Measurements from ENCODE around the gene ITPR2.

The ITPR2 gene

DNA sequence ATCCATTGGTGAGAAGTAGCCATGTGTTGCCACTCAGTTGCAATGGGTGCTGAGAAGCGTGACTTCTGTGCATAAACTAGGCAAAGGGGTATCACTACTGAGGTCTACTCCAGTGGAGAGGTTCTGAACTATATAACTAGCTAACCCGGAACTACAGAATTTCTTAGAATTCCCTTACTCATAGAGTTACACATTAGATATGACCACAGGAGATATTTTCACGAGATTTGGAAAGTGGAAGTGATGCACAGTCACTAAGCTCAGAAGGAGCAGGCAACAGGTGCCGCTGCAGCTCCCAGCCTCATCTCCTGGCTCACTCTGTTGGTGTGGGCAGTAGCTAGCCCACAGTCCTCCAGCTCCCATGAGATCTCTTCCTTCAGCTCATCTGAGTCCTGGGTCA lies 501.0 kb downstream of the ITPR2 start:
- TF ChIP-seq FOXP2 (optimal IDR thresholded peaks at IDR 0.05; ENCODE audit: borderline replicate concordance, extremely low read depth, extremely low read length, insufficient read depth) (no peak), POLR2AphosphoS5 (IDR thresholded peaks at IDR 0.05; ENCODE audit: low read depth, low read length) (no peak), TAF1 (IDR thresholded peaks at IDR 0.05; ENCODE audit: borderline replicate concordance, insufficient read depth, low read length) (no peak), SIN3A (IDR thresholded peaks at IDR 0.05; ENCODE audit: borderline replicate concordance, insufficient read depth, low read length) (no peak)
- TF ChIP-seq, protein P1, sequence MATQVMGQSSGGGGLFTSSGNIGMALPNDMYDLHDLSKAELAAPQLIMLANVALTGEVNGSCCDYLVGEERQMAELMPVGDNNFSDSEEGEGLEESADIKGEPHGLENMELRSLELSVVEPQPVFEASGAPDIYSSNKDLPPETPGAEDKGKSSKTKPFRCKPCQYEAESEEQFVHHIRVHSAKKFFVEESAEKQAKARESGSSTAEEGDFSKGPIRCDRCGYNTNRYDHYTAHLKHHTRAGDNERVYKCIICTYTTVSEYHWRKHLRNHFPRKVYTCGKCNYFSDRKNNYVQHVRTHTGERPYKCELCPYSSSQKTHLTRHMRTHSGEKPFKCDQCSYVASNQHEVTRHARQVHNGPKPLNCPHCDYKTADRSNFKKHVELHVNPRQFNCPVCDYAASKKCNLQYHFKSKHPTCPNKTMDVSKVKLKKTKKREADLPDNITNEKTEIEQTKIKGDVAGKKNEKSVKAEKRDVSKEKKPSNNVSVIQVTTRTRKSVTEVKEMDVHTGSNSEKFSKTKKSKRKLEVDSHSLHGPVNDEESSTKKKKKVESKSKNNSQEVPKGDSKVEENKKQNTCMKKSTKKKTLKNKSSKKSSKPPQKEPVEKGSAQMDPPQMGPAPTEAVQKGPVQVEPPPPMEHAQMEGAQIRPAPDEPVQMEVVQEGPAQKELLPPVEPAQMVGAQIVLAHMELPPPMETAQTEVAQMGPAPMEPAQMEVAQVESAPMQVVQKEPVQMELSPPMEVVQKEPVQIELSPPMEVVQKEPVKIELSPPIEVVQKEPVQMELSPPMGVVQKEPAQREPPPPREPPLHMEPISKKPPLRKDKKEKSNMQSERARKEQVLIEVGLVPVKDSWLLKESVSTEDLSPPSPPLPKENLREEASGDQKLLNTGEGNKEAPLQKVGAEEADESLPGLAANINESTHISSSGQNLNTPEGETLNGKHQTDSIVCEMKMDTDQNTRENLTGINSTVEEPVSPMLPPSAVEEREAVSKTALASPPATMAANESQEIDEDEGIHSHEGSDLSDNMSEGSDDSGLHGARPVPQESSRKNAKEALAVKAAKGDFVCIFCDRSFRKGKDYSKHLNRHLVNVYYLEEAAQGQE (IDR thresholded peaks at IDR 0.05; ENCODE audit: insufficient read depth in 1 of 2, low read depth in 2 of 2, low read length in 2 of 2), result no peak

DNA sequence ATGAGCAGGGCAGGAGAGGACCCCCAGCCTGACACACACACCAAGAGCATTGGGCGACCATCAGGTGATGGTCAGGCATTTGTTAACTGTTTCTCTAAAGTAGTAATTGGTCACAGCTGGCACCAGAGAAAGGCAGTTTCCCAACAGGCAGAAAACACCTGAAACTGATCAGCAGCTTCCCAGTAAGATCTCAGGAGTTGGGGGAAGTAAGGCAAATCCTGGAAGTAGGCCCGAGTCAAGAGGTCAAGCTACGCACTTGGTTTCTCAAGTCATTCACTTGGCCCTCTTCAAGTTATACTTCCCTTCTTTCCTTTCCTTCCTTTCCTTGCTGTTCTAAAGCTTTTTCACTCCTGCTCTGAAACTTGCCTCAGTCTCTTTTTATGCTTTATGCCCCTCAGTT lies 501.9 kb downstream of the ITPR2 start:
- TF ChIP-seq FOXP2 (optimal IDR thresholded peaks at IDR 0.05; ENCODE audit: borderline replicate concordance, extremely low read depth, extremely low read length, insufficient read depth), result no peak
- no peak for TF ChIP-seq POLR2AphosphoS5 (IDR thresholded peaks at IDR 0.05; ENCODE audit: low read depth, low read length)
- TF ChIP-seq, protein P1 (IDR thresholded peaks at IDR 0.05; ENCODE audit: insufficient read depth in 1 of 2, low read depth in 2 of 2, low read length in 2 of 2), result no peak
- no peak for TF ChIP-seq TAF1 (IDR thresholded peaks at IDR 0.05; ENCODE audit: borderline replicate concordance, insufficient read depth, low read length)
- no peak for TF ChIP-seq SIN3A (IDR thresholded peaks at IDR 0.05; ENCODE audit: borderline replicate concordance, insufficient read depth, low read length)

DNA sequence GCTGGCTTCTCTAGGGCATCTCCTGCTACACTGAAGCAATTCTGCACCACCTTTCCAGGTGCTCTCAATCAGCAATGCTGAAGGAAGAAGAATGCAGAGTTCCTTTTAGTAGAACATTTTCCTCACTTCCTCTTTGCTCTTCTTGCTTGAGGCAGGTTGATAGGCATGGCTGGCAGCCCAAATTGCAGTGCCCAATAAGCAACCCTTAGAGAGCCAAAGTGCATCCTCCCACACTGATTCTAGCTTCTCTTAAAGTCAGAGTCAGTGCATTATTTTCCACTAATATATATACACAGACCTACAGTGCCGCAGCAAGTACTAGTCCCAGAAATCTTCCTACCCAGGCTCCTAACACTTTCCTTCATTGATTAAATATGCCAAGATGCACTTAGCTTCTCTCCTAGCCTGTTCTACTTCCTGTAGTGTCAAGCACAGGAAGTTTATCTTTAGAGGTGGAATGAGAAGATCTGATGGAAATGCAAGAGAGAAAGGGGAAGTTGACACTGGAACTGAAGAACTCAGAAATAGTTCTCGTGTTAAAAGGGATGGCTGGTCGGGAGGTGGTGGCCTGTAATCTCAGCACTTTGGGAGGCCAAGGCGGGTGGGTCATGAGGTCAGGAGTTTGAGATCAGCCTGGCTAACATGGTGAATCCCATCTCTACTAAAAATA lies 504.9 kb downstream of the ITPR2 start:
- no peak for TF ChIP-seq POLR2AphosphoS5 (IDR thresholded peaks at IDR 0.05; ENCODE audit: low read depth, low read length)
- no peak for TF ChIP-seq SIN3A (IDR thresholded peaks at IDR 0.05; ENCODE audit: borderline replicate concordance, insufficient read depth, low read length)
- TF ChIP-seq FOXP2 (optimal IDR thresholded peaks at IDR 0.05; ENCODE audit: borderline replicate concordance, extremely low read depth, extremely low read length, insufficient read depth), result no peak
- TF ChIP-seq TAF1 (IDR thresholded peaks at IDR 0.05; ENCODE audit: borderline replicate concordance, insufficient read depth, low read length), result no peak
- TF ChIP-seq, protein P1 (IDR thresholded peaks at IDR 0.05; ENCODE audit: insufficient read depth in 1 of 2, low read depth in 2 of 2, low read length in 2 of 2), result no peak

DNA sequence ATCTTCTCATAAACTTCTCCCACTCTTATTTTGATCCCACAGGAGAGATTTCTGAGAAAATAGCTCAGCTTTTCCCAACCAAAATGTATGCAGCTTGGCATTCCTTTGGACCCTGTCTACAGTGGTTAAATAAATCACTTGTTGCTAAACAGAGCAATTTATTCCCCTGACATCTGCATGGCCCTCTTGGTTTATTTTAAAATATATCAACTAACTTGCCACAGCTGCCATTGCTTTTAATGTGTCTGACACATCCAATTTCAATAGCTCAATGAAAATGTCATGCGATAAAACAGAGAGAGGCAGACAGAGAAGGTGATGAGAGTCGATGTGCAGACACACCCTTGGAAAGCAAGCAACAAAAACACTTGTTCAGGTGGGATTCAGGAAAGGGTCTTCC lies 509.3 kb downstream of the ITPR2 start:
- TF ChIP-seq SIN3A (IDR thresholded peaks at IDR 0.05; ENCODE audit: borderline replicate concordance, insufficient read depth, low read length), result no peak
- no peak for TF ChIP-seq FOXP2 (optimal IDR thresholded peaks at IDR 0.05; ENCODE audit: borderline replicate concordance, extremely low read depth, extremely low read length, insufficient read depth)
- no peak for TF ChIP-seq TAF1 (IDR thresholded peaks at IDR 0.05; ENCODE audit: borderline replicate concordance, insufficient read depth, low read length)

DNA sequence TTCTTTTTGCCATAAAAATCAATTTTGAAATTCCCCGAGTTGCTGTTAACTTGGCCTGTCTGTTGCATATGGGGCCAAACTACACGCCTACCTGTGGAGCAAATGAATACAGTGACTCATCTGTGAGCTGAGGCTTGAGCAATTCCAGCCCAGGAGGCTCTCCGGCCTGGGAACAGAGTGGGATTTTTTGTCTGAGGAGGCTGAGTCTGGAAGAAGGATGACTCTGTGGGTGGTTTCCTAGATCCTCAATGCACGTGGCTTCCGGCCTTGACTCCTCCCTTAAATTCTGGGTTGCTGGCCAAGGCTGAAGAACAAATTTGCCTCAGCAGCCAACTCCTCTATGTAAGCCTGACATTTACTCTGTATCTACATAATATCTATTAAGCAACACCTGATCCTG lies 513.5 kb downstream of the ITPR2 start:
- TF ChIP-seq TAF1 (IDR thresholded peaks at IDR 0.05; ENCODE audit: borderline replicate concordance, insufficient read depth, low read length), result no peak
- TF ChIP-seq SIN3A (IDR thresholded peaks at IDR 0.05; ENCODE audit: borderline replicate concordance, insufficient read depth, low read length), result no peak

DNA sequence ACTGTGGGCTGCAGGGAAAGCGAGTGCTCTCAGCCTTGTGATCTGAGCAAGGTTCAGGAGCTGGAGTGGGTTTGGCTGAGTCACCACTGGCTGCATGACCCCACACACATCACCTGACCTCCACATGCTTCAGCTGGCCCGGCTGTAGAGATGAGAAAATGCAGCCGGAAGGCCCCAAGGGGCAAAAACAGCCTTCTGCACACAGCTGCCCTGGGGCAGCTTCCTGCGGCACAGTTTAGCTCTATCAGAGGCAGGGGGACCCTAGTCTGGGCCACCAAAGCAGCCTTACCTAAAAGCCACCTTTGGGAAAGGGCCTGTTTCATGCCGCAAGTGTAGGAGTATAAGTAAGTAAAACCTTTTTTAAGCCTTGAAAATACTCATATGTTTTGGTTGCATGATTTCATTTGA lies 514.3 kb downstream of the ITPR2 start:
- TF ChIP-seq, protein P1 (IDR thresholded peaks at IDR 0.05; ENCODE audit: insufficient read depth in 1 of 2, low read depth in 2 of 2, low read length in 2 of 2), result no peak
- peak; percentile 44 for TF ChIP-seq FOXP2 (optimal IDR thresholded peaks at IDR 0.05; ENCODE audit: borderline replicate concordance, extremely low read depth, extremely low read length, insufficient read depth)

Data from PFSK-1 (cell line).